GM12878 (cell line): ENCODE measurements around the gene KCNA3. TPM values are rescaled to one million over a fixed set of nuclear protein-coding genes. Genes with fewer than 3 reads are reported as not detected.
A peak's percentile ranks its signal among the peaks of the same experiment; 100 is the strongest.

Source experiments
- CTCF ChIP-seq, 3 experiments: IDR thresholded peaks in 2 of 3; conservative IDR thresholded peaks in 1 of 3; 2 replicates each; pipeline ENCODE4 v1.5.1; 2011; ENCODE audit warnings: low read depth in 3 of 3, low read length in 3 of 3, mild to moderate bottlenecking in 3 of 3, control low read depth in 2 of 3, moderate library complexity in 2 of 3, inconsistent platforms in 1 of 3, mixed read lengths in 1 of 3; ENCODE audit not compliant: control insufficient read depth in 2 of 3, insufficient read depth in 1 of 3; ENCODE audit errors: extremely low read depth in 1 of 3
- EED ChIP-seq: sonication (generic); IDR thresholded peaks from 2 replicates; pipeline ENCODE4 v1.6.1; 2016; ENCODE audit warnings: antibody characterized with exemption, low read depth
- EP300 ChIP-seq, 2 experiments: fragments of 150-350 bp in 1 of 2; IDR thresholded peaks; 2 replicates each; pipeline ENCODE4 v1.6.1; 2011 to 2012; ENCODE audit warnings: low read depth in 2 of 2, low read length in 2 of 2, borderline replicate concordance in 1 of 2, improper control_type of control experiment in 1 of 2, inconsistent platforms in 1 of 2; ENCODE audit not compliant: control insufficient read depth in 1 of 2
- ESRRA ChIP-seq: IDR thresholded peaks from 2 replicates; pipeline ENCODE4 v1.6.1; 2012; ENCODE audit warnings: mild to moderate bottlenecking, low read length, improper control_type of control experiment
- ETV6 ChIP-seq, 2 experiments: fragments of 450-650 bp in 1 of 2; IDR thresholded peaks in 1 of 2; conservative IDR thresholded peaks in 1 of 2; 2 replicates each; pipeline ENCODE4 v1.6.1; 2014; ENCODE audit warnings: antibody characterized with exemption in 1 of 2, borderline replicate concordance in 1 of 2, low read depth in 1 of 2, mild to moderate bottlenecking in 1 of 2, moderate library complexity in 1 of 2
- HDAC2 ChIP-seq: fragments of 200-600 bp; sonication (generic); IDR thresholded peaks from 2 replicates; pipeline ENCODE4 v1.6.1; 2017
- IRF3 ChIP-seq: fragments of 450-650 bp; IDR thresholded peaks from 2 replicates; pipeline ENCODE4 v1.6.1; 2014; ENCODE audit warnings: mild to moderate bottlenecking
- JUND ChIP-seq: IDR thresholded peaks from 2 replicates; pipeline ENCODE4 v1.6.1; 2012; ENCODE audit warnings: low read depth, mild to moderate bottlenecking, low read length, improper control_type of control experiment, moderate library complexity
- MEF2A ChIP-seq: IDR thresholded peaks from 2 replicates; pipeline ENCODE4 v1.6.1; 2011; ENCODE audit warnings: low read depth, mild to moderate bottlenecking, low read length, moderate library complexity; ENCODE audit not compliant: insufficient read depth
- MTA2 ChIP-seq: fragments of 450-650 bp; IDR thresholded peaks from 2 replicates; pipeline ENCODE4 v1.6.1; 2016; ENCODE audit warnings: low read depth, mild to moderate bottlenecking, moderate library complexity
- MXI1 ChIP-seq: fragments of 150-350 bp; IDR thresholded peaks from 2 replicates; pipeline ENCODE4 v1.6.1; 2011; ENCODE audit warnings: low read depth, mild to moderate bottlenecking, inconsistent platforms, low read length, improper control_type of control experiment
- MYC ChIP-seq: IDR thresholded peaks from 2 replicates; pipeline ENCODE4 v1.6.1; 2011; ENCODE audit warnings: mild to moderate bottlenecking, low read length, moderate library complexity, inconsistent platforms; ENCODE audit not compliant: insufficient read depth, insufficient replicate concordance, insufficient read length, severe bottlenecking
- NFIC ChIP-seq: IDR thresholded peaks from 2 replicates; pipeline ENCODE4 v1.6.1; 2012; ENCODE audit warnings: low read depth, mild to moderate bottlenecking, inconsistent platforms, low read length, moderate library complexity
- NFYB ChIP-seq: IDR thresholded peaks from 2 replicates; pipeline ENCODE4 v1.6.1; 2011; ENCODE audit warnings: low read depth, mild to moderate bottlenecking, low read length, improper control_type of control experiment, moderate library complexity; ENCODE audit not compliant: insufficient read depth
- NRF1 ChIP-seq: conservative IDR thresholded peaks from 2 replicates; pipeline ENCODE4 v1.6.1; 2011; ENCODE audit warnings: mild to moderate bottlenecking, low read depth, low read length, improper control_type of control experiment
- PAX8 ChIP-seq: fragments of 450-650 bp; IDR thresholded peaks from 2 replicates; pipeline ENCODE4 v1.6.1; 2017; ENCODE audit warnings: mild to moderate bottlenecking, moderate library complexity
- PML ChIP-seq: IDR thresholded peaks from 2 replicates; pipeline ENCODE4 v1.6.1; 2012; ENCODE audit warnings: low read length, inconsistent platforms
- POU2F2 ChIP-seq: IDR thresholded peaks from 3 replicates; pipeline ENCODE4 v1.6.1; 2011; ENCODE audit warnings: low read depth, mild to moderate bottlenecking, low read length, borderline replicate concordance
- RAD21 ChIP-seq: IDR thresholded peaks from 2 replicates; pipeline ENCODE4 v1.6.1; 2011; ENCODE audit warnings: mild to moderate bottlenecking, low read depth, low read length, moderate library complexity; ENCODE audit not compliant: insufficient read depth
- RFX5 ChIP-seq: IDR thresholded peaks from 2 replicates; pipeline ENCODE4 v1.6.1; 2011; ENCODE audit warnings: low read depth, low read length, improper control_type of control experiment
- SMC3 ChIP-seq: IDR thresholded peaks from 2 replicates; pipeline ENCODE4 v1.6.1; 2011; ENCODE audit warnings: low read length, improper control_type of control experiment, borderline replicate concordance
- TAF1 ChIP-seq: IDR thresholded peaks from 2 replicates; pipeline ENCODE4 v1.6.1; 2011; ENCODE audit warnings: mild to moderate bottlenecking, low read depth, low read length, borderline replicate concordance
- TCF12 ChIP-seq: IDR thresholded peaks from 2 replicates; pipeline ENCODE4 v1.6.1; 2011; ENCODE audit warnings: low read depth, mild to moderate bottlenecking, low read length
- USF1 ChIP-seq: IDR thresholded peaks from 2 replicates; pipeline ENCODE4 v1.6.1; 2011; ENCODE audit warnings: borderline replicate concordance, low read depth, mild to moderate bottlenecking, moderate library complexity, mixed read lengths, low read length; ENCODE audit not compliant: insufficient read depth; ENCODE audit errors: extremely low read length
- ZNF384 ChIP-seq: IDR thresholded peaks from 2 replicates; pipeline ENCODE4 v1.6.1; 2012; ENCODE audit warnings: low read depth, mild to moderate bottlenecking, low read length, improper control_type of control experiment, borderline replicate concordance
- polyA plus RNA-seq, 11 experiments: library from polyadenylated mRNA; depleted of rRNA in 4 of 11; unstranded in 6 of 11; stranded (reverse) in 5 of 11; fragments of >200 nt; fragmentation: Nextera tagmentation in 4 of 11; fragmentation: Illumina TruSeq in 1 of 11; extraction: Ambion mirVana in 4 of 11; extraction: Trizol in 1 of 11; gene quantifications; 1 replicate in 1 of 11; 2 replicates in 10 of 11; pipeline versions ENCODE4 v1.2.1 to v1.2.3, GENCODE V29; 2011 to 2016; ENCODE audit warnings: inconsistent platforms in 2 of 11, missing spikeins in 2 of 11, low read depth in 1 of 11
- total RNA-seq, 4 experiments: library from RNA; depleted of rRNA in 3 of 4; stranded (reverse); fragments of >200 nt in 3 of 4; fragmentation: Illumina TruSeq in 1 of 4; extraction: Trizol in 1 of 4; gene quantifications; 2 replicates each; pipeline versions ENCODE4 v1.2.1 to v1.2.3, GENCODE V29; 2013 to 2021

KCNA3 gene
- total and polyA plus RNA-seq, 10 of the 15 experiments (the other 5 are each of a cell fraction or from before 2014, with no cell fraction given), result 0.10 to 3.3 (median 1.7) TPM

- TF ChIP-seq RAD21 (peak; percentile 94), RFX5 (no peak), EP300 (IDR thresholded peaks at IDR 0.05; ENCODE audit: borderline replicate concordance in 1 of 2, control insufficient read depth in 1 of 2, low read depth in 2 of 2, low read length in 2 of 2) (no peak), SMC3 (peak; percentile 98), NRF1 (no peak), ZNF384 (no peak), ETV6 (conservative IDR thresholded peaks at IDR 0.05 in 1 of 2, IDR thresholded peaks at IDR 0.05 in 1 of 2; ENCODE audit: borderline replicate concordance in 1 of 2, low read depth in 1 of 2) (peak in 1 of 2 experiments; percentile 64; a peak in 1 of 4 replicates), ESRRA (no peak), NFYB (no peak), PAX8 (no peak), PML (no peak), CTCF (IDR thresholded peaks at IDR 0.05 in 2 of 3, conservative IDR thresholded peaks at IDR 0.05 in 1 of 3; ENCODE audit: control insufficient read depth in 2 of 3, extremely low read depth in 1 of 3, insufficient read depth in 1 of 3, low read depth in 3 of 3, low read length in 3 of 3) (peak; percentile 84 to 89 (median 86)), JUND (no peak), IRF3 (no peak), MXI1 (peak; percentile 27; the same call in 1 of the 2 replicates), EED (peak; percentile 72; the same call in 1 of the 2 replicates), POU2F2 (peak; percentile 43; the same call in 1 of the 3 replicates), MYC (no peak), NFIC (no peak), MTA2 (0 out of 2 replicates have a peak, but pooled peaks have one; percentile 8), TAF1 (no peak), MEF2A (no peak), USF1 (no peak), TCF12 (peak; percentile 74; the same call in 1 of the 2 replicates), HDAC2 (no peak)
Observed at GRCh38 chr1:110630839-110631663, 43.7 kb downstream of the KCNA3 start (continued).
